ENCODE data around the gene MED31. TPM values are rescaled to one million over a fixed set of nuclear protein-coding genes. Genes with fewer than 3 reads are reported as not detected.

Gene MED31
- total and polyA plus RNA-seq, 2 of the 4 experiments (the other 2 are of a cell fraction), result 5.6 to 11.6 TPM

GRCh38 chr17:6596511-6596910 lies 54.9 kb downstream of the MED31 start:
- no peak overlapping the region for H2AFZ ChIP-seq (replicated peaks; ENCODE audit: low read length, poor library complexity)
- H3K4me1 ChIP-seq (ENCODE audit: control insufficient read depth, insufficient read depth, low read length), result peaks cover 5% of the 10 kb centered on the region
- ChIA-PET POLR2A (ENCODE audit: unreplicated experiment) (no interaction called here), CTCF (no interaction called here)
- BruUV-seq (replicated peaks), result no TSS peak
- H3K4me2 ChIP-seq (ENCODE audit: low read depth, low read length), result no peak overlapping the region
- in situ Hi-C loops (cut with MboI; ENCODE audit: low sequenced_read_pairs) (no loop called here), dilution Hi-C loops (cut with HindIII; ENCODE audit: low sequenced_read_pairs, unreplicated experiment) (no loop called here), intact Hi-C loops (cut with micrococcal nuclease) (no loop called here)
- H2AK5ac ChIP-seq (ENCODE audit: low read depth, low read length), result no peak overlapping the region
- H3K14ac ChIP-seq (replicated peaks; ENCODE audit: low read depth, low read length), result no peak overlapping the region
- DNase-seq, result no peak
- peaks cover 5 to 19% of the 10 kb centered on the region in 2 experiments; a peak in 3 of 4 replicates for H3K79me1 ChIP-seq (ENCODE audit: low read depth in 1 of 2, low read length in 2 of 2)
- H3K9me3 ChIP-seq (ENCODE audit: control insufficient read depth, insufficient read depth, low read length), result no peaks in the 10 kb centered on the region
- H3K9ac ChIP-seq (ENCODE audit: low read depth, low read length), result no peak overlapping the region
- H3K56ac ChIP-seq (ENCODE audit: extremely low read depth, insufficient read depth, low read length), result no peak overlapping the region
- H2BK20ac ChIP-seq (ENCODE audit: low read depth, low read length), result no peak overlapping the region
- H3K27me3 ChIP-seq (ENCODE audit: control insufficient read depth, insufficient read depth, low read length), result no peaks in the 10 kb centered on the region
- H4K20me1 ChIP-seq (ENCODE audit: insufficient read depth, low read length), result peaks cover 4% of the 10 kb centered on the region; the same call in 1 of the 2 replicates
- no CpG with 5 or more reads among the region's 2 CpGs for WGBS, 2 experiments (ENCODE audit: extremely low coverage in 2 of 2, insufficient read length in 1 of 2)
- TF ChIP-seq ELK1 (IDR thresholded peaks at IDR 0.05; ENCODE audit: borderline replicate concordance, low read depth, low read length), result no peak
- no peak for TF ChIP-seq CHD1 (IDR thresholded peaks at IDR 0.05; ENCODE audit: low read depth, low read length)
- no peak for TF ChIP-seq MXI1 (IDR thresholded peaks at IDR 0.05; ENCODE audit: borderline replicate concordance, low read depth, low read length)
- TF ChIP-seq NFE2L2 (IDR thresholded peaks at IDR 0.05; ENCODE audit: low read depth, low read length), result no peak
- TF ChIP-seq, protein P1, sequence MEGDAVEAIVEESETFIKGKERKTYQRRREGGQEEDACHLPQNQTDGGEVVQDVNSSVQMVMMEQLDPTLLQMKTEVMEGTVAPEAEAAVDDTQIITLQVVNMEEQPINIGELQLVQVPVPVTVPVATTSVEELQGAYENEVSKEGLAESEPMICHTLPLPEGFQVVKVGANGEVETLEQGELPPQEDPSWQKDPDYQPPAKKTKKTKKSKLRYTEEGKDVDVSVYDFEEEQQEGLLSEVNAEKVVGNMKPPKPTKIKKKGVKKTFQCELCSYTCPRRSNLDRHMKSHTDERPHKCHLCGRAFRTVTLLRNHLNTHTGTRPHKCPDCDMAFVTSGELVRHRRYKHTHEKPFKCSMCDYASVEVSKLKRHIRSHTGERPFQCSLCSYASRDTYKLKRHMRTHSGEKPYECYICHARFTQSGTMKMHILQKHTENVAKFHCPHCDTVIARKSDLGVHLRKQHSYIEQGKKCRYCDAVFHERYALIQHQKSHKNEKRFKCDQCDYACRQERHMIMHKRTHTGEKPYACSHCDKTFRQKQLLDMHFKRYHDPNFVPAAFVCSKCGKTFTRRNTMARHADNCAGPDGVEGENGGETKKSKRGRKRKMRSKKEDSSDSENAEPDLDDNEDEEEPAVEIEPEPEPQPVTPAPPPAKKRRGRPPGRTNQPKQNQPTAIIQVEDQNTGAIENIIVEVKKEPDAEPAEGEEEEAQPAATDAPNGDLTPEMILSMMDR (conservative IDR thresholded peaks at IDR 0.05; ENCODE audit: low read depth, low read length), result no peak
- TF ChIP-seq, protein P2, sequence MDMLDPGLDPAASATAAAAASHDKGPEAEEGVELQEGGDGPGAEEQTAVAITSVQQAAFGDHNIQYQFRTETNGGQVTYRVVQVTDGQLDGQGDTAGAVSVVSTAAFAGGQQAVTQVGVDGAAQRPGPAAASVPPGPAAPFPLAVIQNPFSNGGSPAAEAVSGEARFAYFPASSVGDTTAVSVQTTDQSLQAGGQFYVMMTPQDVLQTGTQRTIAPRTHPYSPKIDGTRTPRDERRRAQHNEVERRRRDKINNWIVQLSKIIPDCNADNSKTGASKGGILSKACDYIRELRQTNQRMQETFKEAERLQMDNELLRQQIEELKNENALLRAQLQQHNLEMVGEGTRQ (IDR thresholded peaks at IDR 0.05; ENCODE audit: low read depth, low read length), result no peak
- H2BK120ac ChIP-seq (ENCODE audit: low read depth, low read length), result no peak overlapping the region
- no peak for ATAC-seq (ENCODE audit: low read depth)
- H4K8ac ChIP-seq (ENCODE audit: low read depth in 2 of 2, low read length in 2 of 2), result no peak overlapping the region
- no peak overlapping the region for H4K5ac ChIP-seq (ENCODE audit: low read depth, low read length)
- H2BK5ac ChIP-seq (ENCODE audit: low read depth, low read length, poor library complexity, severe bottlenecking), result no peak overlapping the region
- H3K4ac ChIP-seq (ENCODE audit: low read depth, low read length), result no peak overlapping the region
- no peak overlapping the region for H3K27ac ChIP-seq (ENCODE audit: insufficient read depth, low read length)
- H2BK15ac ChIP-seq (ENCODE audit: low read depth, low read length), result no peak overlapping the region
- no peak overlapping the region for H3K18ac ChIP-seq (ENCODE audit: low read depth, low read length)
- no peak overlapping the region for H3K23ac ChIP-seq (ENCODE audit: low read depth, low read length)
- H3K4me3 ChIP-seq (ENCODE audit: insufficient read depth, low read depth, low read length), result no peak overlapping the region
- no peak overlapping the region for H4K91ac ChIP-seq (ENCODE audit: insufficient read depth, low read depth, low read length)
- H3K9me1 ChIP-seq (ENCODE audit: insufficient read depth, low read length), result peaks cover 6% of the 10 kb centered on the region
- no peak overlapping the region for H2AK9ac ChIP-seq (replicated peaks; ENCODE audit: low read depth, low read length, poor library complexity)
- peaks cover 30% of the 10 kb centered on the region for H3K36me3 ChIP-seq (ENCODE audit: control insufficient read depth, insufficient read depth, low read length)
